Karpas-422 (cell line): Measurements from ENCODE around the gene DTD1. TPM values are rescaled to one million over a fixed set of nuclear protein-coding genes. Genes with fewer than 3 reads are reported as not detected.

Experiments used
- DNase-seq: peaks from one replicate; pipeline ENCODE4 v3.0.0-alpha.2; 2015
- H2AFZ ChIP-seq: fragments of 200-600 bp; sonication (generic); 2 replicates; pipeline ENCODE4 v1.6.1; 2014; ENCODE audit warnings: antibody characterized with exemption, low read length, mixed read lengths
- H3K27ac ChIP-seq: fragments of 200-600 bp; sonication (generic); 2 replicates; pipeline ENCODE4 v1.5.1; 2014; ENCODE audit warnings: mild to moderate bottlenecking, low read length, moderate library complexity
- H3K27me3 ChIP-seq: fragments of 200-600 bp; sonication (generic); 2 replicates; pipeline ENCODE4 v1.6.1; 2014; ENCODE audit warnings: low read length, mixed read lengths
- H3K36me3 ChIP-seq: fragments of 200-600 bp; sonication (generic); 2 replicates; pipeline ENCODE4 v1.6.1; 2014; ENCODE audit warnings: low read length, mixed read lengths; ENCODE audit not compliant: insufficient read depth
- H3K4me1 ChIP-seq: fragments of 200-600 bp; sonication (generic); 2 replicates; pipeline ENCODE4 v1.6.1; 2014; ENCODE audit warnings: mild to moderate bottlenecking, low read length, mixed read lengths
- H3K4me2 ChIP-seq: fragments of 200-600 bp; sonication (generic); 2 replicates; pipeline ENCODE4 v1.6.1; 2014; ENCODE audit warnings: low read length, low read depth, mild to moderate bottlenecking; ENCODE audit not compliant: poor library complexity, severe bottlenecking
- H3K4me3 ChIP-seq: fragments of 200-600 bp; sonication (generic); 2 replicates; pipeline ENCODE4 v1.5.1; 2014; ENCODE audit warnings: mild to moderate bottlenecking, antibody characterized with exemption, low read length, mixed read lengths
- H3K79me2 ChIP-seq: fragments of 200-600 bp; sonication (generic); 2 replicates; pipeline ENCODE4 v1.6.1; 2014; ENCODE audit warnings: mild to moderate bottlenecking, low read length, mixed read lengths
- H3K9ac ChIP-seq: fragments of 200-600 bp; sonication (generic); 2 replicates; pipeline ENCODE4 v1.6.0; 2014; ENCODE audit warnings: low read length
- H3K9me2 ChIP-seq: fragments of 200-600 bp; sonication (generic), shearing (Covaris generic); replicated peaks from 2 replicates; pipeline ENCODE4 v1.6.0; 2014; ENCODE audit warnings: mild to moderate bottlenecking, low read length, moderate library complexity; ENCODE audit not compliant: insufficient read depth
- H3K9me3 ChIP-seq: fragments of 300-700, 200-600 bp; sonication (generic); 2 replicates; pipeline ENCODE4 v1.6.1; 2014; ENCODE audit warnings: low read length, mixed read lengths
- H4K20me1 ChIP-seq: fragments of 200-600 bp; sonication (generic); 2 replicates; pipeline ENCODE4 v1.6.1; 2014; ENCODE audit warnings: mild to moderate bottlenecking, antibody characterized with exemption, low read length, low read depth; ENCODE audit not compliant: insufficient read depth
- total RNA-seq: library from RNA; depleted of rRNA; stranded (reverse); fragments of >200 nt; shearing (Covaris generic); gene quantifications from 2 replicates; pipeline ENCODE4 v1.2.3, GENCODE V29; 2014; ENCODE audit warnings: low replicate concordance

DTD1 gene
- total RNA-seq, 1 experiment from 2014 or later: 84.9 TPM

GRCh38 chr20:18669241-18670019 is 81.6 kb downstream of the DTD1 start:
- H3K36me3 ChIP-seq: no peaks in the 10 kb centered on the region
- no peaks in the 10 kb centered on the region for H3K9me3 ChIP-seq
- no peak overlapping the region for H2AFZ ChIP-seq
- H3K27me3 ChIP-seq: no peaks in the 10 kb centered on the region
- H3K79me2 ChIP-seq: peaks cover 29% of the 10 kb centered on the region; the same call in 1 of the 2 replicates
- H3K9me2 ChIP-seq: no peaks in the 10 kb centered on the region
- H3K4me1 ChIP-seq: no peaks in the 10 kb centered on the region
- H3K9ac ChIP-seq: no peak overlapping the region
- H3K4me3 ChIP-seq: no peak overlapping the region
- no peak overlapping the region for H3K27ac ChIP-seq
- H4K20me1 ChIP-seq: no peaks in the 10 kb centered on the region
- no peak for DNase-seq
- no peak overlapping the region for H3K4me2 ChIP-seq

GRCh38 chr20:18671203-18671710 is 83.4 kb downstream of the DTD1 start:
- no peaks in the 10 kb centered on the region for H3K9me3 ChIP-seq
- no peak overlapping the region for H3K4me3 ChIP-seq

DNA sequence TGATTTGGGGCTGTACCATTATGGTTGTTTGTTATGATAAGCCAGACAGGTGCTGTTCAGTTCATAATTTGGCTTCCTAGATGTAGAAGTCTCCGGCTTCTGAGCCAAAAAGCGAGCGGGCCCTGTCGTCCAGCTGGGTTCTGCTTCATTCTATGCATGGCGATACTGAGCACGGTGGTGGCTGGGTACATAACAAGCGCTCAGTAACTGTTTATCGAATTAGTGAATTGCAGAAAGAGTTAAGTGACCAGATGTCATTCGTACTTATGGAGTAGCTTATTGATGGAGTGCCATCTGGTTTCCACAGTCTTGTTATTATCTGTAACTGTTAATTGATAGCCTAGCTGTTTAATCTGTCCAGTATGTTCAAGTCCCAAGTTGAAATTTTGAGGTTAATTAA is 85.0 kb downstream of the DTD1 start:
- H3K79me2 ChIP-seq: peaks cover 23% of the 10 kb centered on the region; the same call in 1 of the 2 replicates
- peaks cover 5% of the 10 kb centered on the region for H3K4me1 ChIP-seq
- H3K27me3 ChIP-seq: no peaks in the 10 kb centered on the region
- no peak overlapping the region for H3K27ac ChIP-seq
- H3K4me2 ChIP-seq: no peak overlapping the region
- no peaks in the 10 kb centered on the region for H3K9me2 ChIP-seq
- no peak overlapping the region for H3K4me3 ChIP-seq
- H3K9ac ChIP-seq: no peak overlapping the region
- H4K20me1 ChIP-seq: no peaks in the 10 kb centered on the region
- no peaks in the 10 kb centered on the region for H3K36me3 ChIP-seq
- no peaks in the 10 kb centered on the region for H3K9me3 ChIP-seq
- H2AFZ ChIP-seq: no peak overlapping the region
- DNase-seq: no peak

More at GRCh38 chr20:18671203-18671710, 83.4 kb downstream of the DTD1 start:
- H3K36me3 ChIP-seq: no peaks in the 10 kb centered on the region
- no peaks in the 10 kb centered on the region for H3K9me2 ChIP-seq
- no peaks in the 10 kb centered on the region for H3K27me3 ChIP-seq
- no peak overlapping the region for H3K9ac ChIP-seq
- DNase-seq: no peak
- H3K4me2 ChIP-seq: no peak overlapping the region
- no peak overlapping the region for H2AFZ ChIP-seq
- peaks cover 28% of the 10 kb centered on the region; the same call in 1 of the 2 replicates for H3K79me2 ChIP-seq
- no peaks in the 10 kb centered on the region for H4K20me1 ChIP-seq
- no peaks in the 10 kb centered on the region for H3K4me1 ChIP-seq
- no peak overlapping the region for H3K27ac ChIP-seq

GRCh38 chr20:18676396-18676795 is 88.5 kb downstream of the DTD1 start:
- no peak overlapping the region for H3K4me2 ChIP-seq
- H3K9ac ChIP-seq: no peak overlapping the region

DNA sequence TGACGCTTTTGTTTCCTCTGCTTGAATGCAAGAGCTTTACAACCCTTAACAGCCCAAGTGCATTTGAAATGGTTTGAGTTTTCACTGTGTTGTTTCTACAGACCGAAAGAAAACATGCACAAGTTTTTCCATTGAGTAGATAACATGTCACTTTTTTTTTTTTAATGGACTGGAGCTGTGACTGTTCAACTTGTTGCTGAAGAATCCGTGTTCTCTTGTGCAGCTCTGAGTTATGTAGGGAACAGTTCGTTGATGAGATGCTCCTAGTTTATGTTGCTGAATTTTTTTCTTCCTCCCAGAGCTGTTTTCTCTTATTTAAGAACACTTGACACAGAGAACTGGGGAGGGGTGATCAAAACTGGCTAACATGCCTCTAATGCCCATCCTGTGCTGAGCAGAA is 89.3 kb downstream of the DTD1 start:
- Histone ChIP-seq H3K4me1 (peaks cover 23% of the 10 kb centered on the region), H3K4me2 (no peak overlapping the region), H3K27me3 (no peaks in the 10 kb centered on the region), H3K9me3 (no peaks in the 10 kb centered on the region), H3K9ac (no peak overlapping the region), H3K9me2 (no peaks in the 10 kb centered on the region), H3K79me2 (peaks cover 22% of the 10 kb centered on the region; the same call in 1 of the 2 replicates), H3K27ac (no peak overlapping the region), H2AFZ (no peak overlapping the region), H3K4me3 (no peak overlapping the region), H4K20me1 (no peaks in the 10 kb centered on the region), H3K36me3 (no peaks in the 10 kb centered on the region)
- DNase-seq: no peak

More at GRCh38 chr20:18676396-18676795, 88.5 kb downstream of the DTD1 start:
- Histone ChIP-seq H3K79me2 (peaks cover 23% of the 10 kb centered on the region; the same call in 1 of the 2 replicates), H4K20me1 (no peaks in the 10 kb centered on the region), H3K36me3 (no peaks in the 10 kb centered on the region), H2AFZ (no peak overlapping the region), H3K27me3 (no peaks in the 10 kb centered on the region), H3K9me3 (no peaks in the 10 kb centered on the region), H3K4me1 (peaks cover 23% of the 10 kb centered on the region), H3K4me3 (no peak overlapping the region), H3K9me2 (no peaks in the 10 kb centered on the region), H3K27ac (no peak overlapping the region)
- DNase-seq: no peak

GRCh38 chr20:18678549-18679419 is 90.9 kb downstream of the DTD1 start:
- DNase-seq: peak; percentile 56
- Histone ChIP-seq H3K9me2 (no peaks in the 10 kb centered on the region), H3K4me2 (peak overlapping the region; percentile 45), H3K27ac (no peak overlapping the region), H3K27me3 (no peaks in the 10 kb centered on the region), H3K4me1 (peaks cover 23% of the 10 kb centered on the region), H3K9me3 (no peaks in the 10 kb centered on the region), H3K4me3 (no peak overlapping the region), H4K20me1 (no peaks in the 10 kb centered on the region), H3K79me2 (peaks cover 24% of the 10 kb centered on the region; the same call in 1 of the 2 replicates), H3K9ac (no peak overlapping the region), H3K36me3 (no peaks in the 10 kb centered on the region), H2AFZ (no peak overlapping the region)

DNA sequence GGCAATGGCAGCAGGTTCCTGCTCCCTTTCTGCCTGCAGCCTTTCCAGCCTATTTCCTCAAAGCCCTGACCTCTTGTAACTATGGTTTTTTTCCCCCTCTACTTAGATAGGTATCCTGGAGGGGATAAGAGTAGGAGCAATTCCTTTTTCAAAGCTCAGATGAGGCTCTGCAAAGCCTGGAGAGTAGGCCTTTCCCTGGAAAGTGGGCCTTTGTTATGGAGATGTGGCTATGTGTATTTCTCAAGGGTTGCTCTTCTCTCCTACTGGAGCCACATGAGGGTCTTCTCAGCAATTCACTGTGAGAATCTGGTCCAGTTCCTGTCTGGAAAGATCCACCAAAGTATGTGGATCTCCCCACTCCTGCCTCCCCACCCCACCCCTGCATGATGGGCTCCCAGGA is 96.0 kb downstream of the DTD1 start:
- Histone ChIP-seq H3K27me3 (no peaks in the 10 kb centered on the region), H3K79me2 (peaks cover 24% of the 10 kb centered on the region), H3K36me3 (no peaks in the 10 kb centered on the region), H3K4me3 (no peak overlapping the region), H4K20me1 (no peaks in the 10 kb centered on the region), H3K27ac (no peak overlapping the region), H3K9ac (no peak overlapping the region), H3K4me1 (peaks cover 8% of the 10 kb centered on the region), H3K9me3 (no peaks in the 10 kb centered on the region), H3K4me2 (no peak overlapping the region), H3K9me2 (no peaks in the 10 kb centered on the region), H2AFZ (no peak overlapping the region)
- no peak for DNase-seq

- no peak overlapping the region for H3K4me3 ChIP-seq
- no peak overlapping the region for H3K27ac ChIP-seq
- no peaks in the 10 kb centered on the region for H3K27me3 ChIP-seq
- no peak overlapping the region for H3K9ac ChIP-seq
- no peaks in the 10 kb centered on the region for H4K20me1 ChIP-seq
- no peak overlapping the region for H2AFZ ChIP-seq
- no peaks in the 10 kb centered on the region for H3K9me2 ChIP-seq
- no peak overlapping the region for H3K4me2 ChIP-seq
- DNase-seq: no peak
- H3K36me3 ChIP-seq: no peaks in the 10 kb centered on the region
- H3K9me3 ChIP-seq: no peaks in the 10 kb centered on the region
- no peaks in the 10 kb centered on the region for H3K4me1 ChIP-seq
- peaks cover 28% of the 10 kb centered on the region for H3K79me2 ChIP-seq
Observed at GRCh38 chr20:18684775-18685174, 96.9 kb downstream of the DTD1 start.
